Measurements from ENCODE around the gene AP4E1. TPM values are rescaled to one million over a fixed set of nuclear protein-coding genes. Genes with fewer than 3 reads are reported as not detected.
"Not testable (repeated sequence)": the region's sequence is repeated elsewhere in the genome, so short reads cannot be mapped to it uniquely, and the experiment has no call there.

The AP4E1 gene
- polyA plus RNA-seq (2012; ENCODE audit: insufficient read depth, insufficient read length), result 5.4 TPM

DNA sequence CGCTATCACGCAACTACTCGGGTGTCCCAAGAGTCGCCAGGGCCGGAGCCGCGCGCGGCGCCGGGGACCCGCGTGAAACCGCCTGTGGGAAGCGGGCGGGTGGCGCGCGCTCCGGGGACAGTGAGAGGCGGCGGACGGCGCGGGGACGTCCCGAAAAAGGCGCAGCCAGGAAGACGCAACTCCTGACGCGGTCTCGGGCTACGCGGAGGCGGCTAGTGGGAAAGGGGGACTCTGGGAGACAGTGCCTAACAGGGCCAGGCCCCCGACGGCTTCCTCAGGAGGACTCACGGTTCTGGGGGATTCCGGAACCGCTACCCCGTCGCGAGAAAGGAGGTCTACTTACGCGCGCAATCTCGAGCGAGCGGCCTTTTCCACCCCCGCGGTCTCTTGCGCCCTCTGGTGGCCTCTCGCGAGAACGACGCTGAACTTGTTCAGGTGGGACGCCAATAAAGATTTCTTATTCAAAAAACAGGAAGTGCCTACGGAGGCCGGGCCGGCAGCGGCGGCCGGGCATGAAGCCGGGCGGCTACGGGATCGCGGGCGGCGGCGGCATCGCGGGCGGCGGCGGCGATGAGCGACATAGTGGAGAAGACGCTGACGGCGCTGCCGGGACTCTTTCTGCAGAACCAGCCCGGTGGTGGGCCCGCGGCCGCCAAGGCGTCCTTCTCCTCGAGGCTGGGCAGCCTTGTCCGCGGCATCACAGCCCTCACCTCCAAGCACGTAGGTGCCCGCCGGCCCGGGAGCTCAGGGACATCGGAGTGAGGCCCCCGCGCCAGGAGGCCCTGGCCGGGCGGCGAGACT is at the start of gene AP4E1:
Gene AP4E1 (plus strand): TSS at position 475 of the 801 bp plus-strand sequence. CDS start 96 bp downstream, at position 571.
- peak within 1 kb of the TSS; percentile 87 for H3K4me3 ChIP-seq (ENCODE audit: low read length)
- peak; percentile 94 for DNase-seq (ENCODE audit: low read depth, low spot score)

GRCh38 chr15:50860824-50861223 is 47.7 kb upstream of the AP4E1 start:
- H3K4me3 ChIP-seq (ENCODE audit: low read length), result no peak overlapping the region
- no peak for DNase-seq (ENCODE audit: low read depth, low spot score)

DNA sequence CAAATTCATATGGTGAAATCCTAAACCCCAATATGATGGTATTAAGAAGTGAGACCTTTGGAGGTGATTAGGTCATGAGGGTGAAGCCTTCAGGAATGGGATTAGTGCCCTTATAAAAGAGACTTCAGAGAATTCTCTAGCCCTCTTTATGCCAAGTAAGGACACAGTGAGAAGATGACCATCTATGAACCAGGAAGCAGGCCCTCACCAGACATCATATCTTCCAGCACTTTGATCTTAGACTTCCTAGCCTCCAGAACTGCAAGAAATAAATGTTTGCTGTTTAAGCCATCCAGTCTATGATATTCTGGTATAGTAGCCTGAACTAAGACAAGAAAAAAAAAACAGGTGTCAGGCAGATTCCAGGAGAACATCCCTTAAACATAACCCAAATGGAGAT is 45.9 kb upstream of the AP4E1 start:
- no peak for DNase-seq (ENCODE audit: low read depth, low spot score)
- no peak overlapping the region for H3K4me3 ChIP-seq (ENCODE audit: low read length)

DNA sequence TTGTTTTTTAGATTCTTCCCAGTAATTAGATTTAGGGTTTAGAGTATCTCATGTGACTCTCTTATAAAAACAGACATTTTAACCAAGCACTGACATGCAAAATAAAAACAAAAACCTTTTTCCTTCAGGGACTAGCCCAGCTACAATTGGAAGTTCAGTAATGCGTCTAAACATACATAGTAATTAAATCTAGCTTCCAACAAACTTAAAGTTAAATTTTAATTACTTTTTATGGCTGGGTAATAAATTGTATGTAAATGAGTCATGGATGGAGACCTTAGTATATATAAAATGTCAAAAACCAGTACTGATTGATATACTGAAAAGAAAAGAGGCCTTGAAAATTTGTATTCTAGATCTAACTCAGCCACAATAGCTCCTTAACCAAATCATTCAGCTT is 43.6 kb upstream of the AP4E1 start:
- DNase-seq (ENCODE audit: low read depth, low spot score), result no peak
- H3K4me3 ChIP-seq (ENCODE audit: low read length), result no peak overlapping the region

DNA sequence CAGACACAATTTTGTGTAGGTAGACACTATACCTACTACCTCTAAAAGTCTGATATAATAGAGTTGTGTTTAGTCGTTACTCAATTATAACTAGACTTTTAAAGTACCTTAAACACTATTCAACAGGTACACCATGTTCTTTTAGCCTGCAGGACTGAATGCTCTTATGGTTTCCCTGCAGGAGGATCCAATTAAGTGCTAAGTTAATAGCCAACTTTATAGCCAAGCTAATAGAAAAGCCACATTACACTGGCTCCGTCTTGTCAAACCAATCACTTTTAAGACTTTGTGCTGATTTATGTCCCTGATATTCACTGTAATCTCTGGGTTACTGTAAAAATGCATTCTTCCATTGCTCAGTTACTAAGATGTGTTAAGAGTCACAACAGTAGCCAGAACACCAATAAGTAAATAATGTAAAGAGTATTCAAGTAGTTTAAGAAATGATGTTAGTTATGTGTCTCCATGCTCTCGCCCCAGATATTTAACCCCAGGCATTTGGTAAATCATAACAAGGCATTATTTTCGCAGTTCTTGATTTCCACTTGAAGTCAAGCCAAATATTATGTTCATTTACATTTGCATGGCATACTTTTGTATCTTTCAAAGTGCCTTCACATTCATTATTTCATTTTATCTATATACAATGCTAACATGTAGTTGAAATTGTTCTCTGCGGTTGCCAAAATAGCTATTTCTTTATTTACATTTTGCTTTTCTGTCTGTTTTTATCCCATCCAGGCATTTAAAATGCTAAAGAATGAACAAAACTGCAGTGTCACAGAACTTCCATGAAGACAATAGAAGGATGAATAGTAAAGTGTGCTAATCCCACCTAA is 42.7 kb upstream of the AP4E1 start:
- H3K4me3 ChIP-seq (ENCODE audit: low read length), result no peak overlapping the region
- no peak for DNase-seq (ENCODE audit: low read depth, low spot score)

- no peak overlapping the region for H3K4me3 ChIP-seq (ENCODE audit: low read length)
- DNase-seq (ENCODE audit: low read depth, low spot score), result no peak
Observed at GRCh38 chr15:50871832-50872231, 36.7 kb upstream of the AP4E1 start.

GRCh38 chr15:50872832-50873426 is 35.6 kb upstream of the AP4E1 start:
- no peak for DNase-seq (ENCODE audit: low read depth, low spot score)
- H3K4me3 ChIP-seq (ENCODE audit: low read length), result no peak overlapping the region

DNA sequence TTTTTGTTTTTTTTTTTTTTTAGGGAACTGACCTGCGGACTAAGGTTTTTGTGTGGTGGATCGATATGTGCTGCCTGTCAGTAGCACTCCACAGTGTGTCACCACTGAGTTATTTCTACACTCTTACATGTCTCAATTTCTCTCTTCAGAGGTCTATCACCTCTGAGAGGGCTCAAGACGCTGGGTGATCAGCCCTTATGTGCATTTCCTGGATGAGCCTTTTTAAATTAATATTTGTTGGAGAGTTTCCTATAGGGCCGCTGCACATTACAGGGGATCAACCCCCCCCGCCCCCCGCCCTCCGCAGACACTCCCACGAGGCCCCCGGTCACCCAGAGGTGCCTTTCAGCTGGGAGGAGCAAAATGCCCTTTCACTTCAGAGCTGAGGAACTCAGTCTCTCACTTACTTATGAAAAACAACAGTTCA is 34.5 kb upstream of the AP4E1 start:
- no peak overlapping the region for H3K4me3 ChIP-seq (ENCODE audit: low read length)
- no peak for DNase-seq (ENCODE audit: low read depth, low spot score)

DNA sequence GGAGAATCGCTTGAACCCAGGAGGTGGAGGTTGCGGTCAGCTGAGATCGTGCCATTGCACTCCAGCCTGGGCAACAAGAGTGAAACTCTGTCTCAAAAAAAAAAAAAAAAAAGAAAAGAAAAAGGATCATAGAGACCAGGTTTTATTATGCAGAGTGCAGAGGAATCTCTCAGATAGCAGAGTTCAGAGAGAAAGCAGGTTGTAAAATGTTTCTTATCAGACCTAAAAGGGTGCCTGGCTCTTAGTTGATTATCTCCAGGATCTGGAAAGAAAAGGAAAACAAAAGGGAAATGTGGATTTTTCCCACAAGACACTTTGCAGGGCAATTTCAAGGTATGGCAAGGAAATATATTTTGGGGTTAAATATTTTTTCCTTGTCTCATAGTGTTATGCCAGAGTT is 33.2 kb upstream of the AP4E1 start:
- DNase-seq (ENCODE audit: low read depth, low spot score); H3K4me3 ChIP-seq (ENCODE audit: low read length): not testable (repeated sequence)

DNA sequence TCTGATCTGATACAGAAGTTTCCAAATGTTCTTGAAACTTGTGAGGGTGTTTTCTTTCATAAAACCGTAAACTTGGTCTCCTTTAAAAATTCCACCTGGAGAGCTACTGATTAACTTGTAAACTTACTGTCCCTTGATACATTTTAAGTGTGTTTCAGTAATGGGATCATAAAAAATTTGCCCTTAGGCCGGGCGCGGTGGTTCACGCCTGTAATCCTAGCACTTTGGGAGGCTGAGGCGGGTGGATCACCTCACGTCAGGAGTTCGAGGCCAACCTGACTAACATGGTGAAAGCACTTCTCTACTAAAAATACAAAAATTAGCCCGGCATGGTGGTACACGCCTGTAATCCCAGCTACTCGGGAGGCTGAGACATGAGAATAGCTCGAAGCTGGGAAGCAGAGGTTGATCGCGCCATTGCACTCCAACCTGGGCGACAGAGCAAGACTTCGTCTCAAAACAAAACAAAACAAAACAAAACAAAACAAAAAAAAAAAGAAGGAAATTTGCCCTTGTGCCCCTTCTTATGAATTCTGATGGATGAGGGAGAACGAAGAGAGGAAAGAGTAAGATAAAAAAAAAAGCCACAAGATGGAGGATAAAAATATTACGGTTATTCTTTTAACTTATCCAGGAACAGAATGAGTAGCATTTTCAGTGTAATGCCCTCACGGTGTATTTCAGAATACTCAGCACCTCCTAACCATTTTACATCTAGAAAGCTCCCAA is 32.1 kb upstream of the AP4E1 start:
- peak overlapping the region; percentile 41 for H3K4me3 ChIP-seq (ENCODE audit: low read length)
- no peak for DNase-seq (ENCODE audit: low read depth, low spot score)

- peak overlapping the region; percentile 41 for H3K4me3 ChIP-seq (ENCODE audit: low read length)
- peak; percentile 82 for DNase-seq (ENCODE audit: low read depth, low spot score)
Observed at GRCh38 chr15:50876989-50877360, 31.5 kb upstream of the AP4E1 start.

- DNase-seq (ENCODE audit: low read depth, low spot score), result no peak
- no peak overlapping the region for H3K4me3 ChIP-seq (ENCODE audit: low read length)
Observed at GRCh38 chr15:50879016-50879617, 29.4 kb upstream of the AP4E1 start.

DNA sequence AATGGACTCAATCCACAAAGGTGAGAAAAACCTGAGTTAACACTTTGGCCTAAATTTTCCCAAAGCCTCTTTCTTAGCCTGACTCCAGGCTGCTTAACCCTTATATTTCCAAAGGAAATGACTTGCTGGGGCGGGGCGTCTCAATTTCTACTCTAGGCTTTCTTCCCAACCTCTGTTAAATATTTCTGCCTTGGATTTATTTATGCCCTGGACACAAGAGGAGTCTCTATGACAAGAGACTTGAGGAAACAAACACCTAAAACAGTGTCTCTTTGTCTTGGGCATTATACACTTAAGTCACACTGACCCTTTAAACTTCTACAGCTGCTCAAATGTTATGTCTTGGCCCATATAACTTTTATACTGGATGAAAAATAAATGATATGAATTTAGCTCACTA is 28.3 kb upstream of the AP4E1 start:
- H3K4me3 ChIP-seq (ENCODE audit: low read length), result no peak overlapping the region
- DNase-seq (ENCODE audit: low read depth, low spot score), result no peak

DNA sequence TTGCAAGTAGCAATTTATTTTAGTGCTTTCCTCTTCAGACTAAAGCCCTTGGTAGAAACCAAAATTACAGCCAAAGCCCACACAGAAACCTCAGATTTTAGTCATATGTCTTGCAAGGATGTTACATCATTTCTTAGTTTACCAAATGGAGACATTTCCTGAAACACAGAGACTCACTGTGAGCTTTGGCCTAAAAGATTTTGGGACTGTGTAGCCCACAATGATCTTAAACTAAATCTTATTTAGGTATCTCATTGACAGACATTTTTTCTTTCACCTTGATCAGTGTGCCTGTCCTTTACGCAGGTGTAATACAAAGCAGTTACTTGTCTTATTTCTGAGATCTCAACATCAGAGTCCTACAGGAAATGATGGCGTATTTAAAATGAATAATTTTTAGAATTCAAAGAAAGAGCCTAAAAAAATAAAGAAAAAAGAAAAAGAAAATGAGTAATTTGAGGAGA is 27.8 kb upstream of the AP4E1 start:
- H3K4me3 ChIP-seq (ENCODE audit: low read length), result no peak overlapping the region
- DNase-seq (ENCODE audit: low read depth, low spot score), result peak; percentile 24

GRCh38 chr15:50881121-50882048 is 27.1 kb upstream of the AP4E1 start:
- DNase-seq (ENCODE audit: low read depth, low spot score), result no peak
- H3K4me3 ChIP-seq (ENCODE audit: low read length), result no peak overlapping the region

DNA sequence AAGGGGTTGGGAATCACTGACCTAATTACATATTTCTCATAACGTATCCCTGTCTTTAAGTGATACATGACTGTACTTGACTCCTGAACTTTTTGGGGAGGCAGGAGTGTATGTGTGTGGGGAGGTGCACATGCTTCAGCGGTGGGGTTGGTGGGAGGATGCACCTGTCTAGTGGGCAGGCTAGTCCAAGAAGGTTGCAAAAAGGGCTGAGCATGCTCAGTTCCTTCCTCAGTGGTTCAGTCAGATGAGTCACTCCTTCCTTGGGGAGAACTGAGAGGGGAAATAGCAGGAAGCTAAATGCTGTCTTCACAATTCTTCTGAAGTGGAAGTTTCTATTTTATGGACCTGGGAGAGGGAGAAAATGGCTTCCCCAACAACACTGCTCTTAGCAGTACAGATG is 24.6 kb upstream of the AP4E1 start:
- peak; percentile 67 for DNase-seq (ENCODE audit: low read depth, low spot score)

GRCh38 chr15:50884540-50884939 is 23.9 kb upstream of the AP4E1 start:
- no peak overlapping the region for H3K4me3 ChIP-seq (ENCODE audit: low read length)
- no peak for DNase-seq (ENCODE audit: low read depth, low spot score)

More for the DNA sequence above, 24.6 kb upstream of the AP4E1 start:
- H3K4me3 ChIP-seq (ENCODE audit: low read length), result no peak overlapping the region

DNA sequence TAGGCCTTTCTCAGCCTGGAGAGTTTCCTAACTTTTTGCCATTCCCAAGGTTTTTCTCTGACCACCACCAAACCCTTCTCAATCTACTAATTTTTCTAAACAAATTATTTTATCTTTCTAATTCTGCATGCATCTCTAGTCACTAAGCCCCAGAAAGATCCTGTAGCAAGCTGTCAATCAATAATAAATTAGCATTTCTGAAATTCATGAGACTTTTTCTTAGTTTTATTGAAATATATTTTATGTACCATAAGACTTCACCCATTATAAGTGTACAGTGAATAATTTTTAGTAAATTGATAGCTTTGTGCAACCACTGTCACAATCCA is 22.4 kb upstream of the AP4E1 start:
- no peak for DNase-seq (ENCODE audit: low read depth, low spot score)
- no peak overlapping the region for H3K4me3 ChIP-seq (ENCODE audit: low read length)
